ENCODE results near the gene MAGEB3. TPM values are rescaled to one million over a fixed set of nuclear protein-coding genes. Genes with fewer than 3 reads are reported as not detected.
"Not testable (repeated sequence)": the region's sequence is repeated elsewhere in the genome, so short reads cannot be mapped to it uniquely, and the experiment has no call there.

MAGEB3 gene
- polyA plus RNA-seq, 3 donors, result not detected

- Mint-ChIP-seq H3K36me3 (no peaks in the 10 kb centered on the region), H3K9me3 (peaks cover 0 to 4% (median 2%) of the 10 kb centered on the region in 7 donors), H3K4me1 (no peaks in the 10 kb centered on the region), H3K4me3 (no peak overlapping the region), H3K27ac (no peak overlapping the region), H3K27me3 (ENCODE audit: low read depth in 3 of 3) (peaks cover 1 to 9% (median 1%) of the 10 kb centered on the region in 3 donors)
- no peak overlapping the region for H3K27ac ChIP-seq (ENCODE audit: low read depth in 1 of 2, low read length in 2 of 2)
- TF ChIP-seq CTCF (IDR thresholded peaks at IDR 0.05), result no peak
- no peak for DNase-seq
- no peak overlapping the region for H3K9ac ChIP-seq (ENCODE audit: insufficient read depth, low read length, poor library complexity, severe bottlenecking)
- intact Hi-C loops (cut with micrococcal nuclease), result no loop called here
- H3K9me3 ChIP-seq (replicated peaks in 1 of 2; ENCODE audit: control insufficient read depth in 1 of 2, insufficient read depth in 1 of 2, low read length in 2 of 2), result no peaks in the 10 kb centered on the region
- H3K79me2 ChIP-seq (ENCODE audit: insufficient read depth, low read length), result no peaks in the 10 kb centered on the region
- H4K20me1 ChIP-seq (ENCODE audit: insufficient read depth, low read length), result no peaks in the 10 kb centered on the region
- WGBS (ENCODE audit: insufficient coverage), result no CpG with 5 or more reads among the region's 3 CpGs
- no peak overlapping the region for H3K4me3 ChIP-seq (replicated peaks in 1 of 3; ENCODE audit: low read depth in 2 of 3, low read length in 3 of 3)
- H2AFZ ChIP-seq (ENCODE audit: insufficient read depth, low read depth, low read length, poor library complexity, severe bottlenecking), result no peak overlapping the region
- no peaks in the 10 kb centered on the region for H3K27me3 ChIP-seq (ENCODE audit: control insufficient read depth in 2 of 2, insufficient read depth in 2 of 2, low read length in 2 of 2)
- no peaks in the 10 kb centered on the region for H3K36me3 ChIP-seq (replicated peaks in 1 of 2; ENCODE audit: control insufficient read depth in 1 of 2, insufficient read depth in 2 of 2, low read length in 2 of 2)
- H3K4me1 ChIP-seq (ENCODE audit: control insufficient read depth in 1 of 2, insufficient read depth in 2 of 2, low read length in 2 of 2), result no peaks in the 10 kb centered on the region
- H3K4me2 ChIP-seq (replicated peaks; ENCODE audit: extremely low read depth, low read length, poor library complexity, severe bottlenecking), result no peak overlapping the region
Measured at GRCh38 chrX:30183554-30183953, 46.9 kb upstream of the MAGEB3 start.

- Histone ChIP-seq H3K4me2 (replicated peaks; ENCODE audit: extremely low read depth, low read length, poor library complexity, severe bottlenecking) (no peak overlapping the region), H4K20me1 (ENCODE audit: insufficient read depth, low read length) (no peaks in the 10 kb centered on the region), H3K9me3 (replicated peaks in 1 of 2; ENCODE audit: control insufficient read depth in 1 of 2, insufficient read depth in 1 of 2, low read length in 2 of 2) (no peaks in the 10 kb centered on the region), H2AFZ (ENCODE audit: insufficient read depth, low read depth, low read length, poor library complexity, severe bottlenecking) (no peak overlapping the region), H3K79me2 (ENCODE audit: insufficient read depth, low read length) (no peaks in the 10 kb centered on the region), H3K9ac (ENCODE audit: insufficient read depth, low read length, poor library complexity, severe bottlenecking) (no peak overlapping the region), H3K36me3 (replicated peaks in 1 of 2; ENCODE audit: control insufficient read depth in 1 of 2, insufficient read depth in 2 of 2, low read length in 2 of 2) (no peaks in the 10 kb centered on the region), H3K4me1 (ENCODE audit: control insufficient read depth in 1 of 2, insufficient read depth in 2 of 2, low read length in 2 of 2) (no peaks in the 10 kb centered on the region), H3K27me3 (ENCODE audit: control insufficient read depth in 2 of 2, insufficient read depth in 2 of 2, low read length in 2 of 2) (peaks cover 0 to 3% of the 10 kb centered on the region in 2 donors), H3K27ac (ENCODE audit: low read depth in 1 of 2, low read length in 2 of 2) (no peak overlapping the region), H3K4me3 (replicated peaks in 1 of 3; ENCODE audit: low read depth in 2 of 3, low read length in 3 of 3) (no peak overlapping the region)
- peaks cover 2 to 4% (median 3%) of the 10 kb centered on the region in 3 donors for H3K27me3 Mint-ChIP-seq (ENCODE audit: low read depth in 3 of 3)
- no peak for TF ChIP-seq CTCF (IDR thresholded peaks at IDR 0.05)
- intact Hi-C loops (cut with micrococcal nuclease), result no loop called here
- peaks cover 0 to 1% (median 0%) of the 10 kb centered on the region in 7 donors for H3K9me3 Mint-ChIP-seq
- H3K4me1 Mint-ChIP-seq, result no peaks in the 10 kb centered on the region
- no CpG with 5 or more reads among the region's 2 CpGs for WGBS (ENCODE audit: insufficient coverage)
- H3K36me3 Mint-ChIP-seq, result no peaks in the 10 kb centered on the region
- no peak overlapping the region for H3K4me3 Mint-ChIP-seq
- no peak for DNase-seq
- H3K27ac Mint-ChIP-seq, result no peak overlapping the region
Measured at GRCh38 chrX:30190426-30190825, 40.0 kb upstream of the MAGEB3 start.

GRCh38 chrX:30193910-30194309, 36.5 kb upstream of the MAGEB3 start:
- H3K4me1 Mint-ChIP-seq; H3K4me3 ChIP-seq (replicated peaks in 1 of 3; ENCODE audit: low read depth in 2 of 3, low read length in 3 of 3); H3K9ac ChIP-seq (ENCODE audit: insufficient read depth, low read length, poor library complexity, severe bottlenecking); H3K27me3 ChIP-seq (ENCODE audit: control insufficient read depth in 2 of 2, insufficient read depth in 2 of 2, low read length in 2 of 2); DNase-seq; H3K9me3 ChIP-seq (replicated peaks in 1 of 2; ENCODE audit: control insufficient read depth in 1 of 2, insufficient read depth in 1 of 2, low read length in 2 of 2); H3K27ac ChIP-seq (ENCODE audit: low read depth in 1 of 2, low read length in 2 of 2); H3K36me3 ChIP-seq (replicated peaks in 1 of 2; ENCODE audit: control insufficient read depth in 1 of 2, insufficient read depth in 2 of 2, low read length in 2 of 2); H3K36me3 Mint-ChIP-seq; H2AFZ ChIP-seq (ENCODE audit: insufficient read depth, low read depth, low read length, poor library complexity, severe bottlenecking); H3K4me3 Mint-ChIP-seq; H3K4me2 ChIP-seq (replicated peaks; ENCODE audit: extremely low read depth, low read length, poor library complexity, severe bottlenecking); H3K4me1 ChIP-seq (ENCODE audit: control insufficient read depth in 1 of 2, insufficient read depth in 2 of 2, low read length in 2 of 2); H3K27ac Mint-ChIP-seq; H3K79me2 ChIP-seq (ENCODE audit: insufficient read depth, low read length); H3K27me3 Mint-ChIP-seq (ENCODE audit: low read depth in 3 of 3); H4K20me1 ChIP-seq (ENCODE audit: insufficient read depth, low read length); intact Hi-C loops (cut with micrococcal nuclease); H3K9me3 Mint-ChIP-seq: not testable (repeated sequence)
- WGBS (ENCODE audit: insufficient coverage), result no CpG with 5 or more reads among the region's 6 CpGs
